SK-N-SH (cell line): ENCODE data around the gene TMEM95.

Source experiments
- EP300 ChIP-seq, 2 experiments: IDR thresholded peaks; 2 replicates each; pipeline versions ENCODE4 v1.4.0 to v1.6.1; 2012; ENCODE audit warnings: borderline replicate concordance in 1 of 2, low read depth in 1 of 2, low read length in 1 of 2
- JUND ChIP-seq: IDR thresholded peaks from 2 replicates; pipeline ENCODE4 v1.4.0; 2012
- NRF1 ChIP-seq: IDR thresholded peaks from 2 replicates; pipeline ENCODE4 v1.6.1; 2012; ENCODE audit warnings: low read depth, mild to moderate bottlenecking, low read length
- TF ChIP-seq, protein P1 (sequence below): fragments of 200-600 bp; sonication (generic); IDR thresholded peaks from 2 replicates; pipeline ENCODE4 v1.6.1; 2017; ENCODE audit warnings: antibody characterized with exemption, mild to moderate bottlenecking, moderate library complexity
- TF ChIP-seq, protein P2 (sequence below): IDR thresholded peaks from 2 replicates; pipeline ENCODE4 v1.6.1; 2012; ENCODE audit warnings: mild to moderate bottlenecking, low read depth, low read length, moderate library complexity

DNA sequence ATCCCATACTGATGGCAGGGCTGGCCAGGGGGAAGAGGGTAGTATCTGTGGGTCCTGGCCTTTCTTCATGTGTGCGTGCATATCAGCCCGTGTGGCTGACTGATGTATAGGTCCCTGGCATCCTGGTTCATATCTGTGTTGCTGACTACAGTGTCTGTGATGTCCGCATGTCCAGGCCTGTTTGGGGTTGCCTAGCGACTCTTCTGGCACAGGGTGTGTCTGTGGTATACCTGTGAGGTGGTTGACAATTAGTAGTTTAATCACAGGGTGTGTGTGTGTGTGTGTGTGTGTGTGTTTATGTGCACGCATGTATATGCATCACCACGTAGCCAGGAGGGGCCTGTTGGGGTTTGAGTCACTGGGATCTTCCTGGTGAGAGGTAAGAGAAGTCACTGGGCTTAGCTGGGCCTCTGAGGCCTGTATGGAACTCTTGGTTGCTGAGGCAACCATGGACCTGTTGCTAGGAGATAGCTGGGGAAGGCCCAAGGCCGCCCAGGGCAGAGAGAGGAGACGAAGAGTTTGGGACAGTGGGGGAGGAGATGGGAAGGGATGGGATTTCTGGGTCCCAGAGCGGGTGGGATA is 603 bp upstream of the TMEM95 start:
- TF ChIP-seq EP300 (IDR thresholded peaks at IDR 0.05; ENCODE audit: borderline replicate concordance in 1 of 2, low read depth in 1 of 2, low read length in 1 of 2) = no peak
- TF ChIP-seq, protein P1, sequence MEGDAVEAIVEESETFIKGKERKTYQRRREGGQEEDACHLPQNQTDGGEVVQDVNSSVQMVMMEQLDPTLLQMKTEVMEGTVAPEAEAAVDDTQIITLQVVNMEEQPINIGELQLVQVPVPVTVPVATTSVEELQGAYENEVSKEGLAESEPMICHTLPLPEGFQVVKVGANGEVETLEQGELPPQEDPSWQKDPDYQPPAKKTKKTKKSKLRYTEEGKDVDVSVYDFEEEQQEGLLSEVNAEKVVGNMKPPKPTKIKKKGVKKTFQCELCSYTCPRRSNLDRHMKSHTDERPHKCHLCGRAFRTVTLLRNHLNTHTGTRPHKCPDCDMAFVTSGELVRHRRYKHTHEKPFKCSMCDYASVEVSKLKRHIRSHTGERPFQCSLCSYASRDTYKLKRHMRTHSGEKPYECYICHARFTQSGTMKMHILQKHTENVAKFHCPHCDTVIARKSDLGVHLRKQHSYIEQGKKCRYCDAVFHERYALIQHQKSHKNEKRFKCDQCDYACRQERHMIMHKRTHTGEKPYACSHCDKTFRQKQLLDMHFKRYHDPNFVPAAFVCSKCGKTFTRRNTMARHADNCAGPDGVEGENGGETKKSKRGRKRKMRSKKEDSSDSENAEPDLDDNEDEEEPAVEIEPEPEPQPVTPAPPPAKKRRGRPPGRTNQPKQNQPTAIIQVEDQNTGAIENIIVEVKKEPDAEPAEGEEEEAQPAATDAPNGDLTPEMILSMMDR = no peak
- TF ChIP-seq JUND = no peak
- no peak for TF ChIP-seq NRF1
- TF ChIP-seq, protein P2, sequence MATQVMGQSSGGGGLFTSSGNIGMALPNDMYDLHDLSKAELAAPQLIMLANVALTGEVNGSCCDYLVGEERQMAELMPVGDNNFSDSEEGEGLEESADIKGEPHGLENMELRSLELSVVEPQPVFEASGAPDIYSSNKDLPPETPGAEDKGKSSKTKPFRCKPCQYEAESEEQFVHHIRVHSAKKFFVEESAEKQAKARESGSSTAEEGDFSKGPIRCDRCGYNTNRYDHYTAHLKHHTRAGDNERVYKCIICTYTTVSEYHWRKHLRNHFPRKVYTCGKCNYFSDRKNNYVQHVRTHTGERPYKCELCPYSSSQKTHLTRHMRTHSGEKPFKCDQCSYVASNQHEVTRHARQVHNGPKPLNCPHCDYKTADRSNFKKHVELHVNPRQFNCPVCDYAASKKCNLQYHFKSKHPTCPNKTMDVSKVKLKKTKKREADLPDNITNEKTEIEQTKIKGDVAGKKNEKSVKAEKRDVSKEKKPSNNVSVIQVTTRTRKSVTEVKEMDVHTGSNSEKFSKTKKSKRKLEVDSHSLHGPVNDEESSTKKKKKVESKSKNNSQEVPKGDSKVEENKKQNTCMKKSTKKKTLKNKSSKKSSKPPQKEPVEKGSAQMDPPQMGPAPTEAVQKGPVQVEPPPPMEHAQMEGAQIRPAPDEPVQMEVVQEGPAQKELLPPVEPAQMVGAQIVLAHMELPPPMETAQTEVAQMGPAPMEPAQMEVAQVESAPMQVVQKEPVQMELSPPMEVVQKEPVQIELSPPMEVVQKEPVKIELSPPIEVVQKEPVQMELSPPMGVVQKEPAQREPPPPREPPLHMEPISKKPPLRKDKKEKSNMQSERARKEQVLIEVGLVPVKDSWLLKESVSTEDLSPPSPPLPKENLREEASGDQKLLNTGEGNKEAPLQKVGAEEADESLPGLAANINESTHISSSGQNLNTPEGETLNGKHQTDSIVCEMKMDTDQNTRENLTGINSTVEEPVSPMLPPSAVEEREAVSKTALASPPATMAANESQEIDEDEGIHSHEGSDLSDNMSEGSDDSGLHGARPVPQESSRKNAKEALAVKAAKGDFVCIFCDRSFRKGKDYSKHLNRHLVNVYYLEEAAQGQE = no peak
